ENCODE results near the gene SLC7A1.

Gene SLC7A1

GRCh38 chr13:29508130-29508875 is 87.2 kb downstream of the SLC7A1 start:
- peak; percentile 24 to 60 (median 58) for DNase-seq

- DNase-seq: no peak
Observed at GRCh38 chr13:29507356-29507755, 88.1 kb downstream of the SLC7A1 start.

- no peak for DNase-seq
Observed at GRCh38 chr13:29505950-29506349, 89.5 kb downstream of the SLC7A1 start.

- DNase-seq: no peak
Observed at GRCh38 chr13:29505511-29505910, 90.0 kb downstream of the SLC7A1 start.

- no peak for DNase-seq
Observed at GRCh38 chr13:29504691-29505090, 90.8 kb downstream of the SLC7A1 start.

GRCh38 chr13:29503041-29503837 is 92.2 kb downstream of the SLC7A1 start:
- peak in 1 of 5 experiments; percentile 9 for DNase-seq

- no peak for DNase-seq
Observed at GRCh38 chr13:29502391-29503008, 93.0 kb downstream of the SLC7A1 start.

- DNase-seq: no peak
Observed at GRCh38 chr13:29501674-29502073, 93.8 kb downstream of the SLC7A1 start.

GRCh38 chr13:29500386-29500785 is 95.1 kb downstream of the SLC7A1 start:
- no peak for DNase-seq

- DNase-seq: no peak
Observed at GRCh38 chr13:29499506-29500165, 95.9 kb downstream of the SLC7A1 start.

- DNase-seq: no peak
Observed at GRCh38 chr13:29498426-29499040, 97.0 kb downstream of the SLC7A1 start.

- no peak for DNase-seq
Observed at GRCh38 chr13:29497137-29497654, 98.3 kb downstream of the SLC7A1 start.

GRCh38 chr13:29496241-29496712 is 99.2 kb downstream of the SLC7A1 start:
- DNase-seq: no peak

- no peak for DNase-seq
Observed at GRCh38 chr13:29494520-29494919, 101.0 kb downstream of the SLC7A1 start.

- DNase-seq: no peak
Observed at GRCh38 chr13:29493796-29494195, 101.7 kb downstream of the SLC7A1 start.

GRCh38 chr13:29491248-29491647 is 104.2 kb downstream of the SLC7A1 start:
- no peak for DNase-seq

GRCh38 chr13:29490561-29490885 is 105.0 kb downstream of the SLC7A1 start:
- DNase-seq: no peak

GRCh38 chr13:29489650-29490560 is 105.6 kb downstream of the SLC7A1 start:
- DNase-seq: no peak

- no peak for DNase-seq
Observed at GRCh38 chr13:29487466-29488454, 107.7 kb downstream of the SLC7A1 start.

- DNase-seq: no peak
Observed at GRCh38 chr13:29486551-29486950, 108.9 kb downstream of the SLC7A1 start.
